Measurements from ENCODE around the gene CTH.

Gene CTH

GRCh38 chr1:70426154-70427131 lies 15.4 kb downstream of the CTH start:
- Histone ChIP-seq H3K79me2 (ENCODE audit: control insufficient read depth, low read length) (no peaks in the 10 kb centered on the region), H3K4me1 (ENCODE audit: control insufficient read depth, low read length) (no peaks in the 10 kb centered on the region), H3K9me2 (replicated peaks; ENCODE audit: control insufficient read depth, low read length) (no peaks in the 10 kb centered on the region), H4K20me1 (ENCODE audit: control insufficient read depth, insufficient read depth, low read depth, low read length) (no peaks in the 10 kb centered on the region), H3K4me3 (ENCODE audit: low read length) (no peak overlapping the region), H3K27me3 (ENCODE audit: control insufficient read depth, low read length) (no peaks in the 10 kb centered on the region), H3K9me3 (ENCODE audit: control insufficient read depth, insufficient read depth, low read length) (no peaks in the 10 kb centered on the region), H3F3A (ENCODE audit: control insufficient read depth, insufficient read depth) (no peaks in the 10 kb centered on the region), H3K36me3 (ENCODE audit: control insufficient read depth, low read length) (peaks cover 3% of the 10 kb centered on the region), H3K4me2 (ENCODE audit: low read length) (no peak overlapping the region), H3K27ac (ENCODE audit: low read depth, low read length) (no peak overlapping the region)
- TF ChIP-seq EZH2phosphoT487 (IDR thresholded peaks at IDR 0.05; ENCODE audit: borderline replicate concordance, low read length) (no peak), CTCF (IDR thresholded peaks at IDR 0.05; ENCODE audit: low read depth, low read length, poor library complexity, severe bottlenecking) (no peak)

- TF ChIP-seq CTCF (IDR thresholded peaks at IDR 0.05; ENCODE audit: low read depth, low read length, poor library complexity, severe bottlenecking) (no peak), EZH2phosphoT487 (IDR thresholded peaks at IDR 0.05; ENCODE audit: borderline replicate concordance, low read length) (no peak)
- H3K4me2 ChIP-seq (ENCODE audit: low read length), result no peak overlapping the region
- no peaks in the 10 kb centered on the region for H3K27me3 ChIP-seq (ENCODE audit: control insufficient read depth, low read length)
- H3K9me3 ChIP-seq (ENCODE audit: control insufficient read depth, insufficient read depth, low read length), result no peaks in the 10 kb centered on the region
- H3K4me3 ChIP-seq (ENCODE audit: low read length), result no peak overlapping the region
- no peaks in the 10 kb centered on the region for H3F3A ChIP-seq (ENCODE audit: control insufficient read depth, insufficient read depth)
- no peaks in the 10 kb centered on the region for H4K20me1 ChIP-seq (ENCODE audit: control insufficient read depth, insufficient read depth, low read depth, low read length)
- H3K27ac ChIP-seq (ENCODE audit: low read depth, low read length), result no peak overlapping the region
- H3K79me2 ChIP-seq (ENCODE audit: control insufficient read depth, low read length), result no peaks in the 10 kb centered on the region
- no peaks in the 10 kb centered on the region for H3K4me1 ChIP-seq (ENCODE audit: control insufficient read depth, low read length)
- H3K36me3 ChIP-seq (ENCODE audit: control insufficient read depth, low read length), result peaks cover 3% of the 10 kb centered on the region
- H3K9me2 ChIP-seq (replicated peaks; ENCODE audit: control insufficient read depth, low read length), result no peaks in the 10 kb centered on the region
These were observed 16.9 kb downstream of the CTH start for GRCh38 chr1:70427976-70428375.

GRCh38 chr1:70429219-70429618 lies 18.2 kb downstream of the CTH start:
- H3K27ac ChIP-seq (ENCODE audit: low read depth, low read length), result no peak overlapping the region
- no peaks in the 10 kb centered on the region for H3K4me1 ChIP-seq (ENCODE audit: control insufficient read depth, low read length)
- H3K36me3 ChIP-seq (ENCODE audit: control insufficient read depth, low read length), result no peaks in the 10 kb centered on the region; the same call in 1 of the 2 replicates
- H3K4me3 ChIP-seq (ENCODE audit: low read length), result no peak overlapping the region
- no peak overlapping the region for H3K4me2 ChIP-seq (ENCODE audit: low read length)
- no peaks in the 10 kb centered on the region for H3F3A ChIP-seq (ENCODE audit: control insufficient read depth, insufficient read depth)
- no peaks in the 10 kb centered on the region for H3K9me3 ChIP-seq (ENCODE audit: control insufficient read depth, insufficient read depth, low read length)
- no peaks in the 10 kb centered on the region for H3K27me3 ChIP-seq (ENCODE audit: control insufficient read depth, low read length)
- H4K20me1 ChIP-seq (ENCODE audit: control insufficient read depth, insufficient read depth, low read depth, low read length), result no peaks in the 10 kb centered on the region
- no peaks in the 10 kb centered on the region for H3K79me2 ChIP-seq (ENCODE audit: control insufficient read depth, low read length)
- TF ChIP-seq EZH2phosphoT487 (IDR thresholded peaks at IDR 0.05; ENCODE audit: borderline replicate concordance, low read length) (no peak), CTCF (IDR thresholded peaks at IDR 0.05; ENCODE audit: low read depth, low read length, poor library complexity, severe bottlenecking) (no peak)
- no peaks in the 10 kb centered on the region for H3K9me2 ChIP-seq (replicated peaks; ENCODE audit: control insufficient read depth, low read length)

Measured in DOHH2 (cell line).